NCI-H1930 (cell line): ENCODE results near the gene GLP1R.

ENCODE experiments used
- DNase-seq, 2 experiments: peaks; one replicate each; lab custom pipeline; 2025; lab: John Stamatoyannopoulos, UW

The GLP1R gene

DNA sequence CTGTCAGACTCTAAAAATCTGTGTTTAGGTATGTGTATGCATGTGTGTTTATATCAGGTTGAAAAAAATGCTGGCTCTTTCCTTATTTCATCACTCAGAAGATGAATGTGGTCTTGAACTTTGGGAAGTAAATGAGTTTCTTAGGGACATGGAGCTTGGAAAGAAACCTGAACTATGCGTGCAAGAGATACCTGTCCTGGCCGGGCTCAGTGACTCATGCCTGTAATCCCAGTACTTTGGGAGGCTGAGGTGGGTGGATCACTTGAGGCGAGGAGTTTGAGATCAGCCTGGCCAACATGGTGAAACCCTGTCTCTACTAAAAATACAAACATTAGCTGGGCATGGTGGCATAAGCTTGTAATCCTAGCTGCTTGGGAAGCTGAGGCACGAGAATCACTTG, 4.4 kb upstream of the GLP1R start:
- DNase-seq, result no peak

DNA sequence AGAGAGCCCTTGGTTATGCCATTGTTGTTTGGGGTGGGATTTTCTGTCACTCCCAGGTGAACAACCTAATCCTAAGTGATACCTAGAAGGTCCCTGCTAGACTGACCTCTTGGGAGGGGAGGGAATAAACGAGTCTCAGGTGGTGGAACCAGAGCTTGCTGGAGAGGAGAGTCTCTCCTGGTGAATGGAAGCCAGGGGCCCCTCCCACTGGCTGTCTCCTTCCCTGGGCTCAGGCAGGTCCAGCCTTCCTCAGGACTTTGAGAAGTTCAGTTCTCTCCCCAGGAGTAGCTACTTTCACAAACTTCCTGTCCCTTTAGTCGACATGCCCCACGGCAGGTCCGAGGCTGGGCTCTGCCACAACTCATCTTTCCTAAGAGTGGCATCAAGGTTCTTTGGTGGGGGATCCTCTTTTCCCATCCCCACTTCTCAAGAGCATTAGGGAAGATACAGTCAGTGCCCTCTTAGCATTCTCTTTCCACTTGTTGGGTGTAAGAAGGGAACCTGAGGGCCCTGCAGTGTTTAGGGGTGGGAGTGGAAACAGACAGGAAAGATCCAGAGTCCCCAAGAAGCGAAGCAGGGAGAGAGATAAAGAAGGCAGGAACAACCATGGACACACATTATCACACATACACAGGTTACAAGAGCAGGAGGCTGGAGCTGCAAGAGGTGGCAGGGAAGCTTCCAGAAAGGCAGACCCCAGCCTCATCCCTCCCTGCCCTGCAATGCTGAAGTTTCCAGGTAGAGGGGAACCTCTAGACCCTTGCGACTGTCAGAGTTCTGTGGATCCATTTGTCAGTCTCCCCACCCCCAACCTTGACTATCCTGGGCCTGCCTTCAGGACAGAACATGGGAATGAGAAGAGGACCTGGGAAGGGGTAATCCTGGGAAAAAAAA, 900 bp upstream of the GLP1R start:
- no peak for DNase-seq

DNA sequence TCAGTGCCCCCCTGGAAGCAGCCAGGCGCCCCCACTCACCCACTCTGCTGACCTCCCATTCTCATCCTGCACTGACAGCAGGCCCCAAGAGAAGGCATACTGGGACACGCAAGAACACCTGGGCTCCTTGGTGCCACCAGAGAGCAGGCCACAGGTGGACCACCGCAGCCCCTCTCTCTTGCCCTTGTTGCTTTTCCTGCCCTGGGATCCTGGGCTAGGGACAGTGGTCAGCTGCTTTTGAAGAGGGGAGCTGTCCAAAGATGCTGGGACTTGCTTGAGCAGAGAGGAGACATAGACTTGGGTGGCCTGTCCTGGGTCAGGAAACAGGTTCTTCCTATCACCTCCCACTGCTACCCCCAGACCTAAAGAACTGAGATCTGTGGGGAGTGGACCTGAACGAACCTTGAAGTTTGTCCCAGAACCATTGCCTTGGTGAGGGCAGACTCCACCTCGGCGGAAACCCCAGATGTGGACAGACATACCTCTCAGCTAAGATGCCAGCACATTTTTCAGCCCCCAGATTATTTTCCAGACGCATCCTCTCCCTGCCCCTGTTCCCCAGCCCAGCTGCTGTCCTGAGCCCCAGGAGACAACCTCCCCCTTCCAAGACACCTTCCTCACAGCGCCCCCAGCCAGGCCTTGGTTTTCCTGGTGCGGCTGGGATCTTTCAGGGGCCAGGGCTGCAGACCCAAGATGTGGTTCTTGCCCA, 1.1 kb downstream of the GLP1R start:
- no peak for DNase-seq

DNA sequence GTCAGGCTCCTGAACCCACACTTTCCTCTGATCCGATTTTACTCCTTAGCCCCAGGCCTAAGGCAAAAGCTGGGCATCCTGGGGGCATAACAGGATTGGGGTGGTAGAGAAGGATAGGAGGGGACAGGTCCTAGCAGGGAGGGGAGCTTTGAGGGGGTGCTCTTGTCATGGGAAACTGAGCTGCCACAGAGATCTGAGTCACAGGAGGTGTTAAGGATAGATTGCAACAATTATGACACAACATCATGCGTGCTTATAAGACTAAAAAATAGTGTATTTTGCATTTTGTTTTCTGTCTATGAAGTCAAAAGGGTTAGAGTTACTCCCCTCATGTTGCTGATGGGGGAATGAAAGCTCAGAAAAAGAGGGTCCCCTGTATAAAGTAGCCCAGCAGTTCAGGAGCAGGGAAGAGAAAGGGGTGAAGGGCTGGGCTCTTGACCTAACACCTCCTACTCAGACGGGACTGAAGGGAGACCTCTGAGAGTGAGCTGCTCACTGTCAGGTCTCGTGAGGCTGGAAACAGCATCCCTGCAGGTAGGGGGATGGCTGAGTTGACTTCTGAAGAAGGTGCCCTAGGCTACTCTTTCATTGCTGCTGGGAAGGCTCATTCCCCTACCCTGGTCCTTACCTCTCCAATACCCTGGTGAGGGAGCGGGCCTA, 2.0 kb downstream of the GLP1R start:
- DNase-seq, result no peak

DNA sequence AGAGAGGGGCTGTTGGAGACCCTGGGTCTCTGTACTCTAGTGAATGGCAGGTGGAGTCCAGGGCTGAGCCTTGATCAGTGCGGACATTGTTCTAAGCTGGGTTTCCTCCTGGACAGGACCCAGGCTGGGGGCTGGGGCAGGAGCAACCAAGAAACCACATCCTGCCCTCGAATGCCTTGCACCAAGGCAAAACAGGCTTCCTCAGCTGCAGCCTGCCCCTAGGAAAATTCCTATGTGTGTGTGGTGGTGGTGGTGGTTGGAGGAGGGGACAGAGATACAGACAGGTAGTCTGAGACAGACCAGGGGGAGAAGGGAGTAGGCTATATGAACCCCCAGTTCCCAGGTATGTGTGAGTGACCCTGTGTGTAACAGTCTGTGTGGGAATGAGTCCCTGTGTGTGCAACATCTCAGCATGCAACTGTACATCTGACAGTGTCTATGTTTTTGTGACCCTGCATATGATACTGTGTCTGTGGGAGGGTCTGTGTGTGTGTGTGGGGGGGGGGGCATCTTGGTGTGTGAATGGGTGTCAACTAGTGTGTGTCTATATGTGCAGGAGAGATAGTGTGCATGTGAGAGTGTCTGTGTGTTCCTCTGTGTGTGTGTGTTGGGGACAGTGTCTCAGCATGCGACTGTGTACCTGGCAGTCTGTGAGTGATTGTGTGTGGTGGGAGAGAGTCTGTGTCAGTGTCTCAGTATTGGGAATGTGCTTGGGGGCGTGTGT, 3.0 kb downstream of the GLP1R start:
- DNase-seq, result no peak

DNA sequence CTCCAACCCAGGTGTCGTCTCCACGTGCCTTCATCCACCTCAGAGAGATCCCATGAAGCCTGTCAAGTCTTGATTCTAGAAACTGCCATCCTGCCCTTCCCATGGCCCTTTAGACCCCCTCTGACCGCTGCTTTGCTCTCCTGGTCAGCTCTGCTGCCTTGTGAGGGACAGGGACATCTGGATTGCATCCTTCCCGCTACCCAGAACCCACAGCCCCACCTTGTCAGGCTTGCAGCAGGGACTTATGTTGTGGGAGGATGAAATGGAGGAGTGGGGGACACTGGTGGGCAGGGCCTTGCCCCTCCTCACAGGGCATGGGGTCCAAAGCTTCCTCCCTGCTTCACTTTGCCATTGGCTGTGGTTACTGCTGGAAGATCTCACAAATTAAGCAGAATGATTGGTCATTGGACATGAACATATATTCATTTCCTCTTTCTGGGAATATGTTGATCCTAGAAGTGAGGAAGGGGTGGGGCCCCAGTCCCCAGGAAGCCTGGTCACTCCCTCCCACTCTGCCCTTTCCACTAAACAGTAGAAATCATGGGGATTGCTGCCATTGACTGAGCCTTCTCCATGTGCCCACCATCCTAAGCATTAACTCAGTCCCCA, 4.5 kb downstream of the GLP1R start:
- no peak for DNase-seq

DNA sequence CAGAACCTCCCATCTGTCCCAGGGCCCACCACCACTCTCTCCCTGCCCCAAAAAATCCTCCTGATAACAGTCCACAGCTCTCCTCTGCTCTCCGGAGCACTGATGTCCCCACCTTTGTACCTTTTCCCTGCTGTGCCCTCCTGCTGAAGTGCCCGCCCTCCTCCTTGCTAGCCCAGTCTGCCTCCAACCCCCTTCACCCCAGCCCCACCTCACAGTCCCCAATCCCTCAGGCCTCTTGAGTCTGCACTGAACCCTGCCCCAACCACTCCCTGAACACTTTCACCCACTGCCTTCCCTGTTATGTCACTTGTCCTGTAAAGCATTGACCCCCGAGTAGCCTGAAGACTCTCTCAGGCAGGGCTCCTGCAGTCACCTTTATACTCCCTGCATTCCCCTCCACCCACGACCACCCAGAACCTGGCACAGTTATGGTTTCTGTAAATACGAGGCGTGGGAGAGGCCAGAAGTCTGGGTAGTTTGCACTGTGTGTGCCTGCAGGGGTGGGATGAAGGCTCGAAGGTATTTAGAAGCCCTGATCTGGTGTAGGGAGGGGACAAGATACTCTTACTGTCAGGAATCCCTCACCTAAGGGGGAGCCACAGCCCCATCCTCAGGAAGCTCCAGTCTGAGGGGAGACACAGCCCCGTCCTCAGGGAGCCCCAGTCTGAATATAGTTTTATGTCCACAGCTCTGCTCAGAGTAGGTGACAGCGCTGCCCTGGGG, 5.4 kb downstream of the GLP1R start:
- no peak for DNase-seq

DNA sequence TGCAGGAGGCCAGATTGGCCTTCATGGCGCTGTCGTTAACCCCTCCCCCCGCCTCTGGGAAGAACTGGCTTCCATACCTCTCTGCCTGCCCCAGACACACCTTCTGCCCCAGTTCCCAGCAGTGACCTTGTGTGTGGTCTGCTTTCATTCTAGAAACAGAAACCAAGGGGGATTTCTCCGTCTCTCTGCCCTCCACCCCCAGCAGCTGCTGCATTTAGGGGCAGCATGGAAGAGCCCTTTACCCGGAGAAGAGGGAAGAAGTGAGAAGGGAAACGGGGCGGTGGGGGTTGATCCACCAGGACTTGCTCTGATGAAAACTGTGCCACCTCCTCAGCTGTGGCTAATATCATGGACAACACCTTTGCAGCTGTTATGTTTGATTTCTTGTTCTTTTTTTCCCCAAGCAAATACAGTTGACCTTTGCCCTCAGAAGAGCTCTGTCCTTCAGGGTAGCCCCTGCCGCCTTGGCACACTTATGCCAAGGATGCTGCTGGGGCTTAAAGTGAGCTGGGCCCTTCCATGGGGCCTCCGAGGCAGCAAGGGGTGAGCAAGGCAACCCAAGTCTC, 6.1 kb downstream of the GLP1R start:
- no peak for DNase-seq

DNA sequence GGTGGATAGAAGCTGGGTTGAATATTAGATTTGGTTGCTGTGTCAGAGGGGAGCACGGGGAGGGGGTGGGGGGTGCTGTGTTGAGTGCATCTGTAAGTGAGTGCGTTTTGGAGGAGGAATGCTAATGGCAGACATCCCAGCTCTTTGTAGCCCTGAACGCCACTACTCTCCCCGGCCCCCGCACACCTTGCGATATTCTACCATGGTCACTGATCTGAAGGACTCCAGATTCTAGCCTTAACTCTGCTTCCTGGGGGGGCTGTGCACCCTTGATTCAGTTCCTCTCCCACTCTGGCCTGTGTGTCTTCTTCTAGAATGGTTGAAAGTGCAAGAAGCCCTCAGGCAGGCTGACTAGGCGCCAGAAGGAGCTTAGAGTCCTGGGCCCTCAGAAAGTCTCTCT, 7.1 kb downstream of the GLP1R start:
- no peak for DNase-seq

DNA sequence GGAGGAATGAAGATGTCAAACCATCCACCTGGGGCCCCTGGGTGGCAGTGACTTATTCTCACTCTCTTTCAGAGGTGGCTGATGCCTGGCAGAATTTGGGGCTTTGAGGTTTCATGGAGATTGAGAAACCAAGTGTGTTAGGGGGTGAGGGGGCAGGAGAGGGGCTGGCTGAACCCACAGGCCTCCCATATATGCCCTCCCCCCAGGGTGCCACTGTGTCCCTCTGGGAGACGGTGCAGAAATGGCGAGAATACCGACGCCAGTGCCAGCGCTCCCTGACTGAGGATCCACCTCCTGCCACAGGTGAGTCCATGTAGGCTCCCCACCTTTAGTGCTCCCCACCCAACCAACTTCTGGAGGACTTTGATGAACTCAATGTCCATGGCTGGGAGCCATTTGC, 7.6 kb downstream of the GLP1R start:
- no peak for DNase-seq

DNA sequence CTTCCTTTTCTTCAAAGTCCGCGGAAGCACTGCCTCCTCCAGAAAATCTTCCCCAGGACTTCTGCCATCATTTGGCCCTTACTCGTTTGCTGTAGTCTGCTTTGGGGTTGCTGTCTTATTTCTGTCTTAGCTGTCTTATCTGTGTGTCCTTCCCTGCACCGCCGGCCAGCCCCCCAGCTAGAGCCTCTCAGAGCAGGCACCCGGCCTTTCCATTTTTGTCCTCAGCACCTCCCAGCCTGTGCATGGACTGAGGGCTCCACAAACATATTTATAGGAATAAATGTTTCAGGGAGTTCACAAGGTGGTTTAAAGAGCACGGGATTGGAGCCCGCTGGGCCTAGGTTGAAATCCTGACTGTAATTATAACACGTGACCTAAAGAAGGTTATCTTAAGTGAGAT, 8.1 kb downstream of the GLP1R start:
- no peak for DNase-seq

DNA sequence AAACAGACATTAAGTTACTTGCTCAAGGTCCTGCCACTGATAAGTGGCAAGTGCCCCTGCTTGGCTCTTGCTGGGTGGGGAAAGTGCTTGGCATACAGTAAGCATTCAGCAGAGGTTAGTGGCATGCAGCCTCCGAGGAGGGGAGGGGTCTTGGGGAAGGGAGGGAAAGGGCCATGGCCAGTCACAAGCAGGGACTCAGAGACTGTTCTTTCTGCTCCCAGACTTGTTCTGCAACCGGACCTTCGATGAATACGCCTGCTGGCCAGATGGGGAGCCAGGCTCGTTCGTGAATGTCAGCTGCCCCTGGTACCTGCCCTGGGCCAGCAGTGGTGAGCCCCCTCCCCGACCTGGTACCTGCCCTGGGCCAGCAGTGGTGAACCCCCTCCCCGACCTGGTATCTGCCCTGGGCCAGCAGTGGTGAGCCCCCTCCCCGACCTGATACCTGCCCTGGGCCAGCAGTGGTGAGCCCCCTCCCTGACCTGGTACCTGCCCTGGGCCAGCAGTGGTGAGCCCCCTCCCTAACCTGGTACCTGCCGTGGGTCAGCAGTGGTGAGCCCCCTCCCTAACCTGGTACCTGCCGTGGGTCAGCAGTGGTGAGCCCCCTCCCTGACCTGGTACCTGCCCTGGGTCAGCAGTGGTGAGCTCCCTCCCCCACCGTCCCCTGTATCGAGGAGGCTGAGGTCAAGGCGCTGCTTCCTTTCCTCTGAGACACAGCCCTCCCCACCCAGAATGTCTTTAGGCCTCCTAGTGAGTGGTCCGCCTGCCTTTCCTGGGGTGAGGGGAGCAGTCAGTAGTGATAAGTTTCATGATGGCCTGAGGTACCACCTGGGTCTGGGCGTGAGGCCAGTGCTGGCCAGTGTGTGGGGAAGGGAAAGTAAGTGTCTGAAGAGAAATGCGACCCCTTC, 8.9 kb downstream of the GLP1R start:
- DNase-seq, result no peak

DNA sequence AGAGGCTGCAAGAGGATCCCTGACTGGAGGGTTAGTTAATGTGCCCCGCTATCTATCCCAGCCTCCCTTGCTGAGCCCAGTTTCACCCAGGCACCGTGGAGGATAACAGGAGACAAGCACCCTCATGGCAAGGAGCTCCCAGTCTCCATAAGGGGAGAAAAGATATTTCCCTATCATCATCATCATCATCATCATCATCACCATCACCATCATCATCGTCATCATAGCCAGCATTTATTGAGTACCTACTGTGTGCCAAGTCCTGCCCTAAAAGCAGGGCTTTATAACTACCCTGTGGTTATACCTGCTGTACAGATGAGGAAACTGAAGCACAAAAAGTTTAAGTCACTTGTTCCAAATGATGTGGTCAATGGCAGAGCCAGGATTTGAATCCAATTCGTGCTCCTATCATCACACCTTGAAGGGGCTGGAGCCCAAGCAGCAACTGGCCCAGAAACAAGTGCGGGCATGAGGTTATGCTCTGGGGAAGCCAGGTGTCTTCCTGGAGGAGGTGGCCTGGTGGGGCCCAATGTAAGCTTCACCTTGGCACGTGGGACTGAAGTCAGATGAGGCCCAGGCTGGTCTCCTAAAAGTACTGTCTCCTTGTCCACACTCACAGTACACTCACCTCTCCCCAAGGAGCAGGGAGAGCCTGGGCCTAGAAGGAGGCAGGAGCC, 10.0 kb downstream of the GLP1R start:
- DNase-seq, result no peak

DNA sequence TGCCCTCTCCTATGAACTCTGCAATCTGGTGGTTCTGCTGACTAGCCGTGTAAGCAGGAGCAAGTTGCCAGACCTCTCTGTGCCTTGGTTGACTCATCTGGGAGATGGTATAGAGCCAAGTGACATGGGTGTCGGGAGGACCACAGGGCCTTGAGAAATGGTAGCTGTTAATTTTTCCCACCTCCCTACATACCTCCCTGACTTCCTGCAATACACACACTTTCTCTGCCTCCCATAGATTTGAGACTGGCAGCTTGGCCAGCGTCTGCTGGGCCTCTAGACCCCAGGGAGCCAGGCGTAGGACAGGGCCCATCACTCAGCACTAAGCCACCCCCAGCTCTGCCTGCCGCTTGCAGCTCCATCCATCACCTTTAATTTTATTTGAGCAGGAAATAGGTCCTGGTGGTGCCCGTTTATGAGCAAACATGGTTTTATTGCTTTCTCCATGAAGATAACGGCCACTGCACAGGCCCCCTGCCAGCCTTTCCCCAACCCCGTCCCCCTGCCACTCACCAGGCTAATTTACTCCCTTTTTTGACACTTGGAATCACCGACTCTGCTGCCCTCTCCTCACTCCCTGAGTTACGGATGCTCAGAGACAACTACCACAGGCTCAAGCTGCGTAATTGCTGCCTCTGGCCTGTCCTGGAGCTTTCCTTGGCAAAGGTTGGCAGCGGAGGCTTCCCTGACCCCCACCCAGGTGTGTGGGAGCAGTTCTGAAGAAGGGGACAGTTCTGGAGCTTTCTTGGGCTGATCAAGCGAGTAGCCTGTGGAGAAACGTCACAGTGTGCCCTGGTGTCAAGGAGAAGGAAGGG, 11.1 kb downstream of the GLP1R start:
- no peak for DNase-seq

DNA sequence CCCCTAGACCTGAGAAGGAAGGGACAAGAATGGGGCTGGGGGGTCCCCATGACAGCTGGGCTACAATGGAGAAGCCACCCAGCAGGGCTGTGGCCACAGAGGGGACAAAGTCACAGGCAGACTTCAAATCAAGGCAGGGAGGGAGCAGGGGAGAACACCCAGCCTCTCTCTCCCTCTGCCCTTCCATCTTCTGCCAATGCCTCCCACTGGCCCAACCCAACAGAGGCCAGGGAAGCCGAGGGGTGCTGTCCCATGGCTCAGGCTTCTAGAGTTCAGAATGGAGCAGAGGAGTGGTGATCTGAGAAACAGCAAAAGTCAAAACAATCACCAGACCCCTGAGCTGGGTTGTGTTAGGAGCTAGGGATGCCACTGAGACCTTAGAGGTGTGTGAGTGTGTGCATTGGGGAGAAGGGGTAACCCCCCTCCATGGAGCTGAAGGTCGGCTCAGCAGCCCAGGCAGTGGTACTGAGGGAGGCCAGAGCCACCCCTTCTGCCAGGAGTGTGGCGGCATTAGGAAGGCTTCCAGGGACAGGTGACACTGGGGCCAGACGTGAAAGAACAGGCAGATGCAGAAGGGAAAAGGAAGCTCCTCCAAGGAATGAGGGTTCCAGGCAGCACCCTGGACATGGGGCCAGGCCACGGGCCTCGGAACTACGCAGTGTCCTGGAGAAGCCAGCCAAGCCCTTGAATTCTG, 12.0 kb downstream of the GLP1R start:
- no peak for DNase-seq

DNA sequence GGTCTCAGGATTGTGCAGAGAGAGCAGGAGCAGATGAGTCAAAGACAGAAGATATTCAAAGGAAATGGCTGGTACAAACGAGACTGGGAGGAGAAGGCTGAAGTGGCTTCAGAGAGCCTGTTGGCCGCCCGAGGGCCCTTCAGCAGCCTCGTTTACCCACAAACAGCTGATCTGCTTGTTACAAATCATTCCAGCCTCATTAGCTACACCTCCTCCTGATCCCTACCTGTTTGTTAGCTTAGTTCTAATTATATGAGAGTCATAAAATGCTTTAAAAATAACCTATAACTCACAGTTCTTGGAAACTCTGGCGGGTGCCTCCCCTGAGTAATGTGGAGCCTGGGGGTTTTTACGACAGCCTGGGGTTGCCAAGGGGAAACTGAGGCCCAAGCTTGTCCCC, 12.6 kb downstream of the GLP1R start:
- DNase-seq, result no peak

DNA sequence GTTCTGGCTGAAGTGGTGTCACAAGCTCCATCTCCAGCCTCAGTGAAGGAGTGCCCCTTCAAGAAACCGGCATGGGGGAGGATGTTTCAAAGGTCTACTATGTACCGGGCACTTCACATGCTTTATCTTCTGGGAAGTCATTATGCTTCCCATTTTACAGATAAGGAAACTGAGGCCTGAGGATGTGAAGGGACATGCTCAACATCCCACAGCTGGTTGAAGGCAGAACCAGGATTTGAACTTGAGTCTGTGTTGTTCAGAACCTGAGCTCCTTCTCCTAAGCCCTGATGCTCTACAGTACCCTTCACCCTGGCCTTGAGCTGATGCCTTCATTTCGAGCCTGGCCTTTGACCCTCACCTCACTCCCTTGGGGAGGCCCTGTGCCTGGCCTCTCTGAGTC, 13.0 kb downstream of the GLP1R start:
- DNase-seq, result no peak
